OCI-LY3 (cell line): Measurements from ENCODE around the gene NPBWR2.
A peak's percentile ranks its signal among the peaks of the same experiment; 100 is the strongest.

Source experiments
- EZH2phosphoT487 ChIP-seq: fragments of 200-600 bp; shearing (Covaris generic); IDR thresholded peaks from 2 replicates; pipeline ENCODE4 v1.6.1; 2018; ENCODE audit warnings: antibody characterized with exemption, mixed run types, low read depth
- TF ChIP-seq, protein P1 (sequence below): fragments of 200-600, 300-600 bp; sonication (generic); IDR thresholded peaks from 2 replicates; pipeline ENCODE4 v1.5.1; 2014; ENCODE audit warnings: antibody characterized with exemption, low read length, low read depth

DNA sequence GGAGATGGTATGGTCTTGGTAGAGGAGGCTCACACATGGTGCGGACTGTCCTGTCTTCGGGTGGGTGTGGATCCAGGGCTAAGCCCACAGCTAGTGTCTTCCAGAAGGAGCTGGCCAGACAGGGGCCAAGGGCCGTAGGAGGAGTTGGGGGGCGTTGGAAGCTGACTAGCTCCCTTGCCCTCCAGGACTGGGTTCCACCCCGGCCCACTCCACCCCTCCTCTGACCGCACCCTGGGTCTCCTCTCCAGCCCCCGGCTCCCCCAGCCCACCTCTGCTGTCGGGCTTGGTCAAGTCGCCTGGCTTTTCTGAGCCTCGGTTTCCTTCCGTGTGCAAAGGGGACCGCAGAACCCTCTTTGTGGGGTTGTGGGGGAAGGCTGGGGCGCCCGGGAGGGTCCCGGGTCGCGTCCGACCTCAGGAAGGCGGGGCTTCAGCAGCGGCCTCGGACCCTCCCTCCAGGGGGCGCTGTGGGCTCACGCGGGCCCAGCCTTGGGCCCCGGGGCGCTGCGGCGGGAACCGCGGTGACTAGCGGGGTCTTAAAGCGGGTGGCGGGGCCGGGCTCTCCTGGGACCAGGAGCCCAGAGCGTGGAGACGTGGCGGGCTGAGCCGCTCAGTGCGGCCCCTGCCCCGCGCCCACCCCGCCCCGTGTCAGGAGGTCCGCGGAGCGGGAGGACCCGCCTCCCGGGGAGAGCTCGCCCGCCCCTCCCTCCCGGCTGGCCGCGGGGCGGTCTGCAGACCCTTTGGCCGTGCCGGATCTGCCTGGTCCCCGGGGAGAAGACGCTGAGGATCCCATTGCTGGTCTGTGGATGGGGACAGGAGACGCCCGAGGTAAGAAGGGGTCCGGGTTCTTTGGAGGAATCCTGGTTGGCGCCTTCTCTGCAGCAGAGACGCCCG, 5.4 kb downstream of the NPBWR2 start:
- TF ChIP-seq, protein P1, sequence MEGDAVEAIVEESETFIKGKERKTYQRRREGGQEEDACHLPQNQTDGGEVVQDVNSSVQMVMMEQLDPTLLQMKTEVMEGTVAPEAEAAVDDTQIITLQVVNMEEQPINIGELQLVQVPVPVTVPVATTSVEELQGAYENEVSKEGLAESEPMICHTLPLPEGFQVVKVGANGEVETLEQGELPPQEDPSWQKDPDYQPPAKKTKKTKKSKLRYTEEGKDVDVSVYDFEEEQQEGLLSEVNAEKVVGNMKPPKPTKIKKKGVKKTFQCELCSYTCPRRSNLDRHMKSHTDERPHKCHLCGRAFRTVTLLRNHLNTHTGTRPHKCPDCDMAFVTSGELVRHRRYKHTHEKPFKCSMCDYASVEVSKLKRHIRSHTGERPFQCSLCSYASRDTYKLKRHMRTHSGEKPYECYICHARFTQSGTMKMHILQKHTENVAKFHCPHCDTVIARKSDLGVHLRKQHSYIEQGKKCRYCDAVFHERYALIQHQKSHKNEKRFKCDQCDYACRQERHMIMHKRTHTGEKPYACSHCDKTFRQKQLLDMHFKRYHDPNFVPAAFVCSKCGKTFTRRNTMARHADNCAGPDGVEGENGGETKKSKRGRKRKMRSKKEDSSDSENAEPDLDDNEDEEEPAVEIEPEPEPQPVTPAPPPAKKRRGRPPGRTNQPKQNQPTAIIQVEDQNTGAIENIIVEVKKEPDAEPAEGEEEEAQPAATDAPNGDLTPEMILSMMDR: peak; percentile 75
- TF ChIP-seq EZH2phosphoT487: no peak
